Eye (tissue), 1 donor: Measurements from ENCODE around the gene CHST11.
"Not testable (repeated sequence)": the region's sequence is repeated elsewhere in the genome, so short reads cannot be mapped to it uniquely, and the experiment has no call there.

Experiments used
- DNase-seq: peaks from one replicate; pipeline ENCODE4 v3.0.0-alpha.2; 2015

Gene CHST11

GRCh38 chr12:104568487-104568868 is 111.7 kb downstream of the CHST11 start:
- no peak for DNase-seq

GRCh38 chr12:104568935-104569334 is 112.2 kb downstream of the CHST11 start:
- no peak for DNase-seq

GRCh38 chr12:104569346-104570173 is 112.8 kb downstream of the CHST11 start:
- DNase-seq = no peak

- no peak for DNase-seq
Measured at GRCh38 chr12:104570174-104570907, 113.6 kb downstream of the CHST11 start.

- DNase-seq = no peak
Measured at GRCh38 chr12:104571328-104571727, 114.6 kb downstream of the CHST11 start.

- DNase-seq = not testable (repeated sequence)
Measured at GRCh38 chr12:104574353-104574752, 117.6 kb downstream of the CHST11 start.

GRCh38 chr12:104574758-104575157 is 118.0 kb downstream of the CHST11 start:
- DNase-seq = not testable (repeated sequence)

DNA sequence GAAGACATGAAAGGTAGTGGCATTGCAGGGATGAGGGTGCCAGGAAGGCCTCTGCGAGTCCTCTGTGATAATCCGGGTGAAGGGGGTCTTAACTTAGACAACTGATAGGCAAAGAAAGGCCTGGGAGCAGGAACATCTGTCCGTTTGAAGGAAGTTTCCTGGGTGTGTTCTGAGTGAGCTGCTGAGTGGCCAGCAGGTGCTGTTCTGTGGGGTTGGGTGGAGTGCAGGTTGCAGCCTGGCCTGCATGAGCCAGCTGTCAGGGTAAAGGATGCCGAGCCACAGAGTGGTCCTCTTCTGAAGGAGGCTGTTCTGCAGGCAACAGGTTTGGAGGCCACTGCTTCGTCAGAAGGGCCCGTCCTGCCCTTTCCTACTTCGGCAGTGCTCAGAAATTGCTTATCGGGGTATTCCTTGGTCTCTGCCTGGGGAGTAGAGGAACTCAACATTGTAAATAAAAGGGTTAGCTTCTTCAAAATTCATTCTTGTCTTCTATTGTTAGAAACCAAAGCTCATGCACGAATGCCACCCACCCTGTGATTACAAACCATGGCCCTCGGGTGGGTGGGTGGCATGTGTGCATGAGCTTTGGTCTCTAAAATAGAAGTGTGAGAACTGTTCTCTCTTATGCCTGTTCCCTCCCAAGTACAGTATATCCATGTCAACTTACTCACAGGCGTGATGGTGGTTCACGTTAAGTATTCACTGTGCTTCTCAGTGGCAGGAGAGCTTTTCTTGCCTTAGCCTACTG is 118.9 kb downstream of the CHST11 start:
- DNase-seq = no peak

- no peak for DNase-seq
Measured at GRCh38 chr12:104576187-104576778, 119.5 kb downstream of the CHST11 start.

DNA sequence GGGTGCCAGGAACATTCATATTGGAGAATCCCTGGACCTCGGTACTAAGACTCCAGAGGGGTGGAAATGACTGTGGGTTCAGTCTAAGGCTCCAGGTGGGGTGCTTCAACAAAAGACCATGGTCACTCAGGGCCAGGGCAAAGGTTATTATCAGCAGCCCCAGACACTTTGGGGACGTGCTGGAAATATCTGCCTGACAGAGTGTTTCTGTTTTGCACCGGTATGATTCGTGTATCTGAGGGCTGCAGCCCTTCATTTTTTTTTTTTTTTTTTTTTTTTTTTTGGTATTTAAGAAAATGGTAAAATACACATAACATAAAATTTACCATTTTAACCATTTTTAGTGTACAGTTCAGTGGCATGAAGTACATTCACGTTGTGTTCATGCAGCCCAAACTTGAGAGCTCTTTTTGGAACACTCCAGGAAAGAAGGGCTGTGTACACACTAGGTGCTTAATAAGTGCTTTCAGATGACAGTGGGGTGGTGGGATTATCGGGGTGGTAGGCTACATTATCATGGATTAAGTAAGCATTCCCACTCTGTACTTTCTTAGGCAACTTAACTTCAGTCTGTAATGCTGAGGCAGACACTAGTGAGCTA is 120.3 kb downstream of the CHST11 start:
- no peak for DNase-seq

- DNase-seq = no peak
Measured at GRCh38 chr12:104577581-104577981, 120.8 kb downstream of the CHST11 start.

- DNase-seq = no peak
Measured at GRCh38 chr12:104578453-104578852, 121.7 kb downstream of the CHST11 start.

- no peak for DNase-seq
Measured at GRCh38 chr12:104579718-104580495, 123.2 kb downstream of the CHST11 start.

DNA sequence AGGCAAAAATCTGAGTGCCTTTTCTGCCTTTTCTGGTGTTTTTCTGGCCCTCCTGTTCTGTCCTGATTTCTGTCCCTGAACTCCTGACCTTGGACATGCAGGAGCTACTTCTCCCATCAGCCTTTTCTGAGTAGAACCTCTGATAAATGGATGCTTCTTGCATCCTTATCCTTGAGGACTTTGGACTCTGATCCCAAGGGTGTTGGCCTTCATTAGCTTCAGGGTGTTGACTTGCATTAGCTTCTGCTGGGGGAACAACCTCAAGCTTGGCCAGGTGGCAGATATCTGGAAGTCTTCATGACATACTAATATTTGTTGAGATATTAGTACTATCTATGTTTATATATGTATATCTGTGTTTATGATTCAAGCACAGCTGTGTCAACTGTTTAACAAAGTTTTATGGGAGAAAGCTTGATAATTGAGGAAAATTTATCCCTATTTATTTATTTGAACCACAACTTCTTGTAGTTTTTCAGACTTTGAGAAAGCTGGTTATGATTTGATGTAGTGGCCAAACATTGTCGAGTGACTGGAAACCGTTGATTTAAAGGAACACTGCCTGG is 124.3 kb downstream of the CHST11 start:
- DNase-seq = no peak

GRCh38 chr12:104582739-104583138 is 126.0 kb downstream of the CHST11 start:
- no peak for DNase-seq

GRCh38 chr12:104583301-104583700 is 126.6 kb downstream of the CHST11 start:
- DNase-seq = no peak

GRCh38 chr12:104585448-104586055 is 128.8 kb downstream of the CHST11 start:
- DNase-seq = no peak

- DNase-seq = peak; percentile 58
Measured at GRCh38 chr12:104586351-104586919, 129.7 kb downstream of the CHST11 start.

GRCh38 chr12:104588047-104588920 is 131.5 kb downstream of the CHST11 start:
- no peak for DNase-seq
